Measurements from ENCODE around the gene LACC1. TPM values are rescaled to one million over a fixed set of nuclear protein-coding genes. Genes with fewer than 3 reads are reported as not detected.

The LACC1 gene
- total and polyA plus RNA-seq, 10 of the 15 experiments (the other 5 are each of a cell fraction or from before 2014, with no cell fraction given), result 0.03 to 3.7 (median 3.0) TPM

- BruUV-seq (replicated peaks), result no TSS peak
- ChIA-PET POLR2A (no interaction called here), CTCF (no interaction called here), RAD21 (ENCODE audit: unreplicated experiment) (no interaction called here), SMC1A (ENCODE audit: uncharacterized antibody, unreplicated experiment) (no interaction called here)
- Histone ChIP-seq H3K4me3 (no peak overlapping the region), H3K9me3 (replicated peaks; ENCODE audit: control insufficient read depth, insufficient read depth, low read length) (peaks cover 3% of the 10 kb centered on the region; the same call in 2 of the 3 replicates), H3K4me2 (ENCODE audit: control insufficient read depth, insufficient read depth) (no peak overlapping the region), H3K27me3 (replicated peaks in 1 of 2; ENCODE audit: control insufficient read depth in 2 of 2, insufficient read depth in 2 of 2, low read length in 1 of 2) (no peaks in the 10 kb centered on the region), H3K9ac (ENCODE audit: control insufficient read depth, insufficient read depth, low read length) (no peak overlapping the region), H4K20me1 (ENCODE audit: control insufficient read depth, insufficient read depth) (no peaks in the 10 kb centered on the region), H3K27ac (ENCODE audit: control insufficient read depth, insufficient read depth) (no peak overlapping the region), H2AFZ (ENCODE audit: control insufficient read depth, low read depth, low read length) (no peak overlapping the region), H3K36me3 (ENCODE audit: control insufficient read depth in 2 of 2, insufficient read depth in 2 of 2, low read length in 1 of 2) (no peaks in the 10 kb centered on the region), H3K4me1 (ENCODE audit: control insufficient read depth, insufficient read depth, low read length) (no peaks in the 10 kb centered on the region), H3K79me2 (ENCODE audit: control insufficient read depth, insufficient read depth, low read length) (no peaks in the 10 kb centered on the region)
- intact Hi-C loops (cut with micrococcal nuclease; ENCODE audit: unreplicated experiment), result no loop called here
- in situ Hi-C loops (cut with MboI), result no loop called here
- ATAC-seq (no peak), FAIRE-seq (no peak), DNase-seq (ENCODE audit: low read depth, low spot score) (no peak)
- no peak for TF ChIP-seq CHD2 (IDR thresholded peaks at IDR 0.05; ENCODE audit: borderline replicate concordance, low read depth, low read length)
- no peak for TF ChIP-seq ZBED1 (IDR thresholded peaks at IDR 0.05; ENCODE audit: borderline replicate concordance)
- TF ChIP-seq ZNF622 (IDR thresholded peaks at IDR 0.05), result no peak
- TF ChIP-seq IRF5 (IDR thresholded peaks at IDR 0.05; ENCODE audit: borderline replicate concordance), result no peak
- TF ChIP-seq PML (IDR thresholded peaks at IDR 0.05; ENCODE audit: low read length), result no peak
- no peak for TF ChIP-seq PAX5 (IDR thresholded peaks at IDR 0.05; ENCODE audit: borderline replicate concordance, low read depth, low read length)
- TF ChIP-seq IKZF1 (conservative IDR thresholded peaks at IDR 0.05), result no peak
- TF ChIP-seq BHLHE40 (IDR thresholded peaks at IDR 0.05; ENCODE audit: borderline replicate concordance in 1 of 2, low read depth in 2 of 2, low read length in 1 of 2), result no peak
- no peak for TF ChIP-seq NR2C2 (IDR thresholded peaks at IDR 0.05; ENCODE audit: borderline replicate concordance, control insufficient read depth, insufficient read length, low read depth)
- no peak for TF ChIP-seq NRF1 (conservative IDR thresholded peaks at IDR 0.05; ENCODE audit: low read depth, low read length)
- TF ChIP-seq RUNX3 (IDR thresholded peaks at IDR 0.05; ENCODE audit: low read length), result no peak
- TF ChIP-seq BRCA1 (IDR thresholded peaks at IDR 0.05; ENCODE audit: low read depth, low read length), result no peak
- TF ChIP-seq MEF2B (IDR thresholded peaks at IDR 0.05; ENCODE audit: partially characterized antibody, poor library complexity, severe bottlenecking), result no peak
- no peak for TF ChIP-seq ASH2L (IDR thresholded peaks at IDR 0.05; ENCODE audit: borderline replicate concordance, low read depth)
- no peak for TF ChIP-seq MEF2A (IDR thresholded peaks at IDR 0.05; ENCODE audit: insufficient read depth, low read depth, low read length)
- TF ChIP-seq CTCF (IDR thresholded peaks at IDR 0.05 in 2 of 3, conservative IDR thresholded peaks at IDR 0.05 in 1 of 3; ENCODE audit: control insufficient read depth in 2 of 3, extremely low read depth in 1 of 3, insufficient read depth in 1 of 3, low read depth in 3 of 3, low read length in 3 of 3), result no peak
- TF ChIP-seq NR2C1 (IDR thresholded peaks at IDR 0.05), result no peak
- no peak for TF ChIP-seq MLLT1 (IDR thresholded peaks at IDR 0.05)
- no peak for TF ChIP-seq ATF3 (IDR thresholded peaks at IDR 0.05; ENCODE audit: borderline replicate concordance, extremely low read depth, low read depth, low read length)
- 50% methylated on average over 1 of the region's 1 CpG for WGBS (ENCODE audit: insufficient coverage, insufficient replicate concordance, low lambda C conversion rate, missing lambda C conversion rate)
Observed at GRCh38 chr13:43852923-43853404, 26.7 kb upstream of the LACC1 start.

Measured in GM12878 (cell line).